ENCODE results near the gene ERG. TPM values are rescaled to one million over a fixed set of nuclear protein-coding genes. Genes with fewer than 3 reads are reported as not detected.

Gene ERG
- total and polyA plus RNA-seq, 9 of the 15 experiments (the other 6 are each of a cell fraction or from before 2014, with no cell fraction given) = 0.06 TPM; not detected in 8

- Histone ChIP-seq H3K9ac (ENCODE audit: insufficient read depth in 1 of 2, low read depth in 2 of 2, low read length in 2 of 2) (no peak overlapping the region), H3K27ac (ENCODE audit: extremely low read depth, low read depth, low read length) (no peak overlapping the region), H3K27me3 (ENCODE audit: control insufficient read depth in 2 of 2, insufficient read depth in 2 of 2, low read length in 2 of 2) (peaks cover 13 to 16% of the 10 kb centered on the region in 2 experiments; a peak in 4 of 5 replicates), H3K4me3 (no peak overlapping the region), H2AFZ (ENCODE audit: low read depth, low read length) (no peak overlapping the region), H3K79me2 (ENCODE audit: control insufficient read depth, insufficient read depth, low read length) (no peaks in the 10 kb centered on the region), H3K9me3 (replicated peaks; ENCODE audit: control insufficient read depth, insufficient read depth, low read depth, low read length) (no peaks in the 10 kb centered on the region), H3K4me1 (replicated peaks in 1 of 2; ENCODE audit: control insufficient read depth in 2 of 2, insufficient read depth in 2 of 2, low read length in 2 of 2) (no peaks in the 10 kb centered on the region), H4K20me1 (replicated peaks; ENCODE audit: control insufficient read depth, insufficient read depth, low read length) (peaks cover 3% of the 10 kb centered on the region), H3K9me1 (ENCODE audit: control insufficient read depth, insufficient read depth, low read length) (no peaks in the 10 kb centered on the region), H3K4me2 (ENCODE audit: insufficient read depth, low read length) (no peak overlapping the region), H3K36me3 (ENCODE audit: control insufficient read depth, insufficient read depth, low read length) (no peaks in the 10 kb centered on the region)
- BruUV-seq (replicated peaks) = no TSS peak
- TF ChIP-seq REST (IDR thresholded peaks at IDR 0.05; ENCODE audit: borderline replicate concordance) = peak; percentile 61
- TF ChIP-seq REST (CRISPR knock-in tag; IDR thresholded peaks at IDR 0.05; ENCODE audit: low read depth) = no peak
- no peak for TF ChIP-seq EZH2 (IDR thresholded peaks at IDR 0.05; ENCODE audit: borderline replicate concordance, low read depth, low read length)
- TF ChIP-seq EHMT2 (IDR thresholded peaks at IDR 0.05) = peak; percentile 36; the same call in 1 of the 2 replicates
- no peak for TF ChIP-seq DPF2 (IDR thresholded peaks at IDR 0.05)
- TF ChIP-seq POLR2G (IDR thresholded peaks at IDR 0.05; ENCODE audit: low read depth, low read length) = no peak
- TF ChIP-seq ZNF24 (IDR thresholded peaks at IDR 0.05) = no peak
- no peak for ATAC-seq
- POLR2A ChIA-PET = interaction anchor here (1.9 kb wide), 1 partner anchor 12 kb away, joined by 5 read pairs; no protein-coding TSS in a partner anchor
- 0% methylated on average over 2 of the region's 2 CpGs for WGBS (ENCODE audit: insufficient coverage, low coverage, missing lambda C conversion rate)
- in situ Hi-C loops (cut with MboI) = no loop called here
- CTCF ChIA-PET (ENCODE audit: low intra/inter-chr PET ratio) = no interaction called here
- DNase-seq (ENCODE audit: extremely low read depth in 1 of 4, low spot score in 3 of 4) = no peak
- intact Hi-C loops (cut with micrococcal nuclease) = no loop called here
- FAIRE-seq = no peak
Observed at GRCh38 chr21:38533887-38534286, 35.6 kb upstream of the ERG start.
